ENCODE data around the gene BBS9.

- TF ChIP-seq CTCF (IDR thresholded peaks at IDR 0.05): no peak
- no peak for TF ChIP-seq POLR2A (IDR thresholded peaks at IDR 0.05)
- TF ChIP-seq EP300 (IDR thresholded peaks at IDR 0.05): no peak
Observed at GRCh38 chr7:33186192-33186591, 56.8 kb downstream of the BBS9 start.
